Measurements from ENCODE around the gene CDYL. TPM values are rescaled to one million over a fixed set of nuclear protein-coding genes. Genes with fewer than 3 reads are reported as not detected.

CDYL gene
- total RNA-seq, 1 donor from 2014 or later: 26.9 TPM

DNA sequence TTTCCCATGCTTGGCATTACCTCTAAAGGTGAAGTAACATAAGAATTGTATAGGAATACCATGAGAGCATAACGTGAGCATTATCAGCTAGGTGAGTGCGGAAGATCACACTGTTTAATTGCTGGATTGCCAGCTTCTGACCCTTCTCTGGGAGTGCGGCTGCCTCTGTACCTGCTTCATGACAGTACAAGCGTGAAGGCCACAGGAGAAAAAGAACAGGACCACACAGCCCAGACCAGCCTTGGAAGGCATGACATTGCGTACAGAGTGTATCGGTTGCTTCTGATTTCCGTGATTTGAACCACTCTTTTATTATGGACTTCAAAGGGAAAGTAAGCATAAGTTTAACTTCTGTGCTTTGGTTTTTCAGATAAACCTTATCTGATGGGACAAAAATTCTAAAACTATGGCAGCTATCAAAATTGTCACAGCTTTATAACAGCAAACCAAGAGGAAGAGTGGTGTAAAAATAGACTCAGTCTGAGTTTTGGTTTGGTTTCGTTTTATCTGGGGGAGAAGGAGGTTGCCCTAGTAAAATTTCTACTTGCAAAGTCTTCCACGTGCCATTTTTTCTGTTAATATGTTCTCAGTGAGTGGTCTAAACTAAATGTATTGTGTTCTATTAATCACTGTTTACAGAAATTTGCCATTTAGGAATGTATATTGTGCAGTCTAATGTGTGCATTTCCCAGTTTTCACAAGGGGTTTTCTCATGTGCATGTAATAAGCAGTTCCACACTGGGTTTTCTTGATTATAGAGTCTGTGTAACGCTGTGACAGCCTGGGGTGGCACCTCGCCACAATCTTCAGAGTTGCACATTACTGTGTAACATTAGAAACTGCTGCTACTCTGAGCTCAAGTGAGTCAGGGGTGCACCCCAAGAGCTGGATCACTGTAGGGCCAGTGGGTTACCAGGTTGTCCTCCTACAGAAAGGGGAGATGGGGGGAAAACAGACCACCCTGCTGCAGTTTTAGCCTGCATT, 130.4 kb downstream of the CDYL start:
- intact Hi-C loops (cut with micrococcal nuclease): loop anchor here (5.0 kb wide), 1 partner anchor 129 kb away; the partner anchor contains the start of gene CDYL

- intact Hi-C loops (cut with micrococcal nuclease): loop anchor here (5.0 kb wide), 1 partner anchor 130 kb away; the partner anchor contains the start of gene CDYL
Measured at GRCh38 chr6:4907602-4908001, 131.4 kb downstream of the CDYL start.

DNA sequence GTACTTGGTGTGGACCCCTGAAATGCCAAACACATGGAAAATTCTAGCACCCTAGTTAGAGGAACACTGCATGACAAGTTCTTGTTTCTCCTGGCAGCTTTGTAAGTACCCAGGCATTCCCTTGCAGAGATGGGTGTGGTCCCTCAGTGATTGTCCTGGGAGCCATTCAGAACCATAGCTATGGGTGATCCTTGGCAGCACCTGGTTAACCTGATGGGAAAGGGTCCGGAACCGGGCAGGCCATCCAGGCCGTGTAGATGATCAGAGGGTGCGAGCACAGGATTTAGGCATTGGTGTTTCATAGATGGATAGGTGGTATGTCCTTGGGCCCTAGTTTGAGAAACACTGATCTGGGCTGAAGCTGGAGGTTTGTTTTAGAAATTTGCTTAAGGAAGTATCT, 131.9 kb downstream of the CDYL start:
- intact Hi-C loops (cut with micrococcal nuclease): loop anchor here (5.0 kb wide), 1 partner anchor 131 kb away; the partner anchor contains the start of gene CDYL

- intact Hi-C loops (cut with micrococcal nuclease): loop anchor here (5.0 kb wide), 1 partner anchor 132 kb away; the partner anchor contains the start of gene CDYL
Measured at GRCh38 chr6:4909063-4909706, 133.0 kb downstream of the CDYL start.

GRCh38 chr6:4910037-4910760, 134.0 kb downstream of the CDYL start:
- intact Hi-C loops (cut with micrococcal nuclease): no loop called here

DNA sequence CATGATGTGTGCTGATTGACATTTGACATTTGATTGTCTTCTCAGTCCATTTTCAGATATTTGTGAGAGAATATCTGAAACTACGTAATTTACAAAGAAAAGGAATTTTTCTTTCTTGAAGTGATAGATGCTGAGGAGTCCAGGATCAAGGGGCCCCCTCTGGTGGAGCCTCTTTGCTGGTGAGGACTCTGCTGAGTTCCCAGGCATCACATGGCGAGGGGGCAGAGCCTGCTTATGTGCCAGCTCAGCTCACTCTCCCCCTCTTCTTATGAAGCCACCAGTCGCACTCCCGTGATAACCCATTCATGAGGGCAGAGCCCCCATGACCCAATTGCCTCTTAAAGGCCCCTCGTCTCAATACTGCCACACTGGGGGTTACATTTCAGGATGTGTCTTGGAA, 136.4 kb downstream of the CDYL start:
- intact Hi-C loops (cut with micrococcal nuclease): no loop called here

- intact Hi-C loops (cut with micrococcal nuclease): no loop called here
Measured at GRCh38 chr6:4913705-4914419, 137.7 kb downstream of the CDYL start.

DNA sequence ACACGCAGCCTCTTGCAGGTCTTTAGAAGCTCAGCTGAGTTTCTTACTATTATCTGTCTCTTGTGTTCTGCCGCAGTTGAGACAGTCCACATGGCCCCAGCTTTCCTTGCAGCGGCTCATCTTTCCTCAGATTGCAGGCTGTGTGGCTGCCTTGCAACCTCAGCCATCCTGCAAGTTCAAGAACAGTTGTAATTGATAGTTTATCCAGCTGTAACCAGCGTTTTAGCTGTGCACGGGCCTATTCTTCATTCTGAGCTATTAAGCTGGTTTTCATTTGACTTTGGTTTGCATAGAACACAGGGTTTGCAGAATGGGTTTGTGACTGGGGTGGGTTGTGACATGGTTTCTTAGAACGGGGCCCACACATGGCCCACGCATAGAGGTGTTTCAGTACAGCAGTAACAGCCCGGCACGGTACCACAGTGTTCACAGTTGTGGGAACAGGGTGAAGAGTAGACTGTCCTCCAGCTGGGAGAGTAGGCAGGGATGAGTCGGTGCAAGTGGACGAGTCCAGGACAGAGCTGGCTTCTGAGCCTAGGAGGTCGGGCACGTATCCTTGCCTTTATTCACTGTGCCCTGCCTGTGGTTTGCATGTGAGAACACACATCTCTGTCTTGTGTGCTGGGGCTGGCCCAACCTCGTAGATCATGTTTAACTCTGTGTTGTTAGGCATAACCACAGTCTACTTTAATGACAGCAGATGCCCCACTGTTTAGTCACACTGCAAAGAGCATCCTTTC, 138.4 kb downstream of the CDYL start:
- intact Hi-C loops (cut with micrococcal nuclease): no loop called here

DNA sequence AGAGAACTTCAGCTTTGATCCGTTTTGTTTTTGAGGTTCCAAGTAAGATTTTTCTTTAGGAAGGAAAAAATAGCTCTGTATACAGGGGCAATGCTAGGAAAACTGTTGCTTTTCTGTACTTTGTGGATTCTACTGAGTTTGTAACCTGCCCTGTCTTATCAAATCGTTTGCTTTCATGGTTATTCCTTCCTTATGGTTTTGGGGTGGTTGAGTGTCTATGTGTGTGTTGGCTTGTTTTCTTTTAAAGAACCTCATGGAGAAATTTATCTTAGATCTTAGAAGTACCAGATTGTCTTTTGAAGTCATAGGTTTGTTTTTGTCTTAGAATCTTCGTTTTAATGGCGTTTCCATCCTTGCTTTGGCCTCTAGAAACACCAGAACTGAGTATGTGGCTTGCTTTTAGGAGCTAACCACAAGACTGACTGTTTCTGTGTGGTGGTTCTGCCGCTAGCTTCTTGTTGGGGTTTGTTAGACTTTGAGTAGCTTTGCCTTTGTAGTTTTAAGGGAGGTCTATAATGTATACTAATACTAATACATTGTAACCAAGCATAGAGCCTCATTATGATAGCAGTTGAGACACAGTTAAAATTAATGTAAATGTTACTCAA, 140.9 kb downstream of the CDYL start:
- intact Hi-C loops (cut with micrococcal nuclease): no loop called here

- intact Hi-C loops (cut with micrococcal nuclease): no loop called here
Measured at GRCh38 chr6:4920914-4921410, 144.8 kb downstream of the CDYL start.

DNA sequence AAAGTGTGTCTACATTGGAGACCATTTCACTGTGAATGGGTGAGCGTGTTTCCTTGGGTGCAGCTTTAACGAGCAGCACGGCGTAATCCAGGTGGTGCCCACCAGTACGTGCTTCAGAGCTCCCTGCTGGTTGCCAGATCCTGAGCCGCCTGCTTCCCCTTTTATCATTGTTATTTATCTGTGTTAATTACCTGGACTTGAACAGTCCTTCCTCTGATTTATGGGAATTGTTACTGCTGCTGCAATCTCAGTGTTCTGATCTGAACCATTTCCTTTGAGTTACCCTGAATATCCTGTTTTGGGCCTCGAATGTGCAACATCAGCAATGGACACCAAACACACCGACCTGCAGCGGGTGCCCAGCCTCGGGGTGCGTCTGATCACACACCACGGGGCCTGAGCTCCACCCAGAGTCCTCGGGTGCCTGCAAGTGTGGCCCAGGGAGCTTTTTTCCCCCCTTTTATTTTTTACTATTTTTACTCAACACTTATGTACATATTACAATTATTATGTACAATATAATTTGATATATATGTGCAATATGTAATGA, 146.4 kb downstream of the CDYL start:
- intact Hi-C loops (cut with micrococcal nuclease): no loop called here

DNA sequence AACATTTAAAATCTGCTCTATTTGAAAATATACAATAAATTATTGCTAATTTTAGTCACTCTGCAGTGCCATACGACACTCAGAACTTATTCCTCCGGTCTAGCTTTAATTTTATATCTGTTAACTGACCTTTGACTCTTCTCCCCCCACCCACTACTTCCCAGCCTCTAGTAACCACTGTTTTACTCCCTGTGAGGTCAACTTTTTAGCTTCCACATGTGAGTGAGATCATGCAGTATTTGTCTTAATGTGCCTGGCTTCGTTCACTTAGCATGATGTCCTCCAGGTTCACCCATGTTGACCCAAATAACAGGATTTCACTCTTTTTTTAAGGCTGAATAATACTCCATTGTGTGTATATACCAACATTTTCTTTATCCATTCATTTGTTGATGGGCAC, 146.9 kb downstream of the CDYL start:
- intact Hi-C loops (cut with micrococcal nuclease): no loop called here

DNA sequence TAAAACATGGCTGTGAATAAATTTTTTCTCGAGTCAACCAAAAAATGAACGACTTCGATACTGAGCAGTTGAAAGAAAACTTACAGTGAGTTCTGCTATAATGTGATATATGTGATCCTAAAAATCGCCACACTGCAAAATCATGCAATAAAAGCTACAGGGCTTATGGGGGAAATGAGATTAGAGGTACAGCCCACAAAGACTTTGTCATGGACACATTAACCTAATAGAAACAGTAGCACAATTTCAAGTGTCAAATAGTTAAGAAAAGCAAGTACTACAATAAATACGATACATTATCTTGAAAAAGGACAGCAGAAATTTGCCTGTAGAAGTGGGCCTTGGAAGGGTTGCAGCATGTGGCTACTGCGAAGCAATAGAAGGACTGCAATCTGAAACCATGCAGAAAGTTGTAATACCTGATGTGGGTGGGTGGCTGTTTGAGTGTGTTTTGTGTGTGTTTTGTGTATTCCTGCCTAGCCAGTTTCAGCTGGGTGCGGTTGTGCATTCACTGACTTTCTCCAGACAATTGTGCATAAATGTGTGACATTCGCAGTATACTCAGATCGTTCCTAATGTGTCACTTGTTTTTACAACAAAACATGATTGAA, 148.6 kb downstream of the CDYL start:
- intact Hi-C loops (cut with micrococcal nuclease): no loop called here

GRCh38 chr6:4925580-4925979, 149.4 kb downstream of the CDYL start:
- intact Hi-C loops (cut with micrococcal nuclease): no loop called here

- intact Hi-C loops (cut with micrococcal nuclease): no loop called here
Measured at GRCh38 chr6:4928426-4928825, 152.2 kb downstream of the CDYL start.

DNA sequence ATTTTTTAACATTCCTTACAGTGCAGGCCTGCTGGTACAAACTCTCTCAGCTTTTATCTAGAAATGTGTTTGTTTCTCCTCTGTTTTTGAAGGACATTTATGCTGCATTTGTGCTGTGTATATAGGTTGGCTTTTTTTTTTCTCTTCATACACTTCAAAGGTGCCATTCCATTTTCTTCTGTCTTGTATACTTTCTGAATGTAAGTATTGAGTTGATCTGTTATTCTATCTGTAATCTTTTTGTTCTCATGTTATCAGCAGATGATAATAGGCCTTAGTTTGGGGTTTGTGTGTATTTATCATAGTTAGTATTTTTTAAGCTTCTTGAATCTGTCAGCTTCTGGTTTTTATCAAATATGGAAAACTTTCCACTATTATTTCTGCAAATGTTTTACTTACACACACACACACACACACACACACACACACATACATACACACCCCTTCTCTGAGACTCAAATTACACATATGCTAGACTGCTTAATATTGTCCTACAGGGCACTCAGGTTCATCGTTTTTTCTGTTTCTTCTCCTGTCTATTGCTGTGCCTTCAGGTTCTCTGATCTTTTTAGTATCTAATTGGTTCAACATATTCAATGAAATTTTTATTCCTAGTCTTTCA, 153.0 kb downstream of the CDYL start:
- intact Hi-C loops (cut with micrococcal nuclease): no loop called here

- intact Hi-C loops (cut with micrococcal nuclease): no loop called here
Measured at GRCh38 chr6:4930025-4930691, 154.0 kb downstream of the CDYL start.
